ENCODE results near the gene GTF2A1.
A peak's percentile ranks its signal among the peaks of the same experiment; 100 is the strongest.

Gene GTF2A1

GRCh38 chr14:81220830-81221578 lies at the start of gene GTF2A1:
GTF2A1 (minus strand) TSS chr14:81220959; CDS start chr14:81220518, 441 bp downstream.
- TF ChIP-seq, protein P1, sequence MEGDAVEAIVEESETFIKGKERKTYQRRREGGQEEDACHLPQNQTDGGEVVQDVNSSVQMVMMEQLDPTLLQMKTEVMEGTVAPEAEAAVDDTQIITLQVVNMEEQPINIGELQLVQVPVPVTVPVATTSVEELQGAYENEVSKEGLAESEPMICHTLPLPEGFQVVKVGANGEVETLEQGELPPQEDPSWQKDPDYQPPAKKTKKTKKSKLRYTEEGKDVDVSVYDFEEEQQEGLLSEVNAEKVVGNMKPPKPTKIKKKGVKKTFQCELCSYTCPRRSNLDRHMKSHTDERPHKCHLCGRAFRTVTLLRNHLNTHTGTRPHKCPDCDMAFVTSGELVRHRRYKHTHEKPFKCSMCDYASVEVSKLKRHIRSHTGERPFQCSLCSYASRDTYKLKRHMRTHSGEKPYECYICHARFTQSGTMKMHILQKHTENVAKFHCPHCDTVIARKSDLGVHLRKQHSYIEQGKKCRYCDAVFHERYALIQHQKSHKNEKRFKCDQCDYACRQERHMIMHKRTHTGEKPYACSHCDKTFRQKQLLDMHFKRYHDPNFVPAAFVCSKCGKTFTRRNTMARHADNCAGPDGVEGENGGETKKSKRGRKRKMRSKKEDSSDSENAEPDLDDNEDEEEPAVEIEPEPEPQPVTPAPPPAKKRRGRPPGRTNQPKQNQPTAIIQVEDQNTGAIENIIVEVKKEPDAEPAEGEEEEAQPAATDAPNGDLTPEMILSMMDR (IDR thresholded peaks at IDR 0.05; ENCODE audit: low read length, missing control alignments), result no peak
- peak within 1 kb of the TSS; percentile 96 for H3K4me3 ChIP-seq (replicated peaks; ENCODE audit: low read depth, low read length)
- peak; percentile 97 for DNase-seq (ENCODE audit: low read depth)

DNA sequence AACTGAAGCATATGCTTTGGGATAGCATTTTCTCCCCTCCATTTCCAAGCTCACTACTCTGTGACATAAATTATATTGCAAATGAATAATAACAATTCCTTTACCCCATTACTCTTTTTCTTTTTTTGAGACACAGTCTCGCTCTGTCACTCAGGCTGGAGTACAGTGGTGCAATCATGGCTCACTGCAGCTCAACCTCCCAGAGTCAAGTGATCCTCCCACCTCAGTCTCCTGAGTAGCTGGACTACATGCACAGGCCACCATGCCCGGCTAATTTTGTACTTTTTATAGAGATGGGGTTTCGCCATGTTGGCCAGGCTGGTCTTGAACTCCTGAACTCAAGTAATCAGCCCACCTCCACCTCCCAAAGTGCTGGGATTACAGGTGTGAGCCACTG lies 49.2 kb upstream of the GTF2A1 start:
- no peak overlapping the region for H3K4me3 ChIP-seq (replicated peaks; ENCODE audit: low read depth, low read length)
- DNase-seq (ENCODE audit: low read depth), result no peak
- TF ChIP-seq, protein P1 (IDR thresholded peaks at IDR 0.05; ENCODE audit: low read length, missing control alignments), result no peak

DNA sequence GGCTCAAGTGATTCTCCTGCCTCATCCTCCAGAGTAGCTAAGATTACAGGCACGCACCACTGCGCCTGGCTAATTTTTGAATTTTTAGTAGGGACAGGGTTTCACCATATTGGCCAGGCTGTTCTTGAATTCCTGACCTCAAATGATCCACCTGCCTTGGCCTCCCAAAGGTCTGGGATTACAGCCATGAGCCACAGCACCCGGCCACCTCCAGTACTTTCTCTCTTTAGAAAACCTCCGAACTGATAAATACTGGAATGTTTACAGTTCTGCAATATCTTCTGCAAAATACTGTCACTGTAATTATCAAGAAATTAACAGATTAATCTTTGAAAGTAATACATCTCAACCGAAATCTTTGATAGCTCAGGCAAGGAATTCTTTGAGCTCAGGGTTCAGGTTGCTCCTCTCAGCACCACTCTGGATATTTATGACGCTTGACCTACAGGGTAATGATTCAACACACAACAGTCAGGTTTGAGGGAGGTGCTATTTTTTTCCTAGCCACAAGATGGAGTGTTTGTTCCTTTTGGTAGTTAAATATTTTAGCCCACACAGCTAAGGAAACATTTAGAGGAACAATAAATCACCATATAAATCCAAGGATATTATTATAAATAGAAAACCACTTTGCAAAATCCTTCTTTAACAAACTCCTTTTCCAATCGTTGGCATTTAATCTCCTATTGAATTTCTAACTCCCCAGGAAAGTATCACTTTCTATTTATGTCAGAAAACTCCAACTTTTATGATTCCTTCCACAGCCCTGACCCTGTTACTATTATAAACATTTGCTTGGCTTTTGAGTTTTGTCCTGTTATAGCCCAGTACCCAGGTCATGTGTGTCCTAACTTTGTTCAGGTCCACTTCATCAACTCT lies 48.6 kb upstream of the GTF2A1 start:
- H3K4me3 ChIP-seq (replicated peaks; ENCODE audit: low read depth, low read length), result no peak overlapping the region
- TF ChIP-seq, protein P1 (IDR thresholded peaks at IDR 0.05; ENCODE audit: low read length, missing control alignments), result peak; percentile 79
- peak; percentile 77 for DNase-seq (ENCODE audit: low read depth)

DNA sequence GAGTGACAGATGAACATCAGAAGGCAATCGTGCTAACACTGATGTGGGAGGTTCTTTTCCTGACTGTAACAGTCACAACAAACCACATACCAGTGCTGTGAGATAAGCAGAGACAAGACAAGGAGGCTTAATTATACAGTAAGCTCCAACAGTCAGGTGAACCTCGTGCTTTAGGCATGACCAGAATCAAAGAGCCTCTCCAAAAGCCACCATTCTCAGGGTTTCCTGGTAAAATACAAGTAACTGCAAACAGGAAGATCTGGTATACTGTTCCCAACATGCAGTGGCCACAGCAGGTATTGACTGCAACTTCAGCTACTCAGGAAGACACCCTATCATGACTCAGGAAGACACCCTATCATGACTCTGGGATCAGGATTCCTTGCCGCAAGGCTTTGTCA lies 47.3 kb upstream of the GTF2A1 start:
- H3K4me3 ChIP-seq (replicated peaks; ENCODE audit: low read depth, low read length), result no peak overlapping the region
- peak; percentile 2 for DNase-seq (ENCODE audit: low read depth)
- TF ChIP-seq, protein P1 (IDR thresholded peaks at IDR 0.05; ENCODE audit: low read length, missing control alignments), result no peak

DNA sequence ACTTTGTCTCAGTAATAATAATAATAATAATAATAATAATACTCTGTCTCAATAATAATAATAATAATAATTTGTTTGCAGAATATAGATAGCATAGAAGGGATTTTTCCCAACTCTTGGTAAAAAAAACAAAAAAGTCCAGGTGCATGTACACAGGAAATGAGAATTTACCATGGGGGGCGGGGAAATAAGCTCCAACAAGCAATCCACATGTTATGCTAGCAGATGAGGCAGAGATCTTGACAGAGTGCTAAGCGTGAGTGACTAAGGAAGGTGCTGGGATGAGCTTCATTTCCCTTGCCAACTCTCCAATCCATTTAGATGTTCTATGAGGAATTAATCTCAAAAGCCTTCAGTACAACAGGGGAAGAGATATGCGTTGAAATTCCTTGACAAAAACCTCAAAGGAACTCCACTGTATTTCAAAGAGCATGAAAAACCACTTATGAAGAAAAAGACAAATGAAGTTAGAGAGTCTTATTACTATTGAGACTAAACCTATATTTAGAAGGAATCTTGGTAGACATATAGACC lies 44.9 kb upstream of the GTF2A1 start:
- H3K4me3 ChIP-seq (replicated peaks; ENCODE audit: low read depth, low read length), result no peak overlapping the region
- no peak for DNase-seq (ENCODE audit: low read depth)
- TF ChIP-seq, protein P1 (IDR thresholded peaks at IDR 0.05; ENCODE audit: low read length, missing control alignments), result no peak

DNA sequence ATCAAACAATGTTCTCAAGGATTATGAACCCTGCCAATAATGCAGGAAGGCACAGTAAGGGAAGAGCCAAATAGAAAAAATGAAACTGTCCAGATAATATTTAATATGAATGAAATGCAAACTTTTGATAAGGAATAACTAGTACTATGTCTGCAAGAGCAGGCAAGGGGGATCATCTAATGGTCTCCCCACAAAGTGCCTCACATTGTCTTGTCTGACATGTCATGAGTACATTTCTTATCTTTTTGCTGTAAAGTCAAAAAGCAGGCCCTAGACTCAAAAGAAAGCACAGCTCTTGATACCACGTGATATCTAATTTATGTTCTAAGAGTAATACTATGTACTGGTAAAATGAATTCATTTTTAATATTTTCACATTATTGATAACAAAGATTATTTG lies 43.9 kb upstream of the GTF2A1 start:
- no peak overlapping the region for H3K4me3 ChIP-seq (replicated peaks; ENCODE audit: low read depth, low read length)
- no peak for DNase-seq (ENCODE audit: low read depth)
- TF ChIP-seq, protein P1 (IDR thresholded peaks at IDR 0.05; ENCODE audit: low read length, missing control alignments), result no peak
